ENCODE data around the gene GTF2H4. TPM values are rescaled to one million over a fixed set of nuclear protein-coding genes. Genes with fewer than 3 reads are reported as not detected.
"Not testable (repeated sequence)": the region's sequence is repeated elsewhere in the genome, so short reads cannot be mapped to it uniquely, and the experiment has no call there.

GTF2H4 gene
- total RNA-seq, 1 donor from 2014 or later: 1.4 TPM

DNA sequence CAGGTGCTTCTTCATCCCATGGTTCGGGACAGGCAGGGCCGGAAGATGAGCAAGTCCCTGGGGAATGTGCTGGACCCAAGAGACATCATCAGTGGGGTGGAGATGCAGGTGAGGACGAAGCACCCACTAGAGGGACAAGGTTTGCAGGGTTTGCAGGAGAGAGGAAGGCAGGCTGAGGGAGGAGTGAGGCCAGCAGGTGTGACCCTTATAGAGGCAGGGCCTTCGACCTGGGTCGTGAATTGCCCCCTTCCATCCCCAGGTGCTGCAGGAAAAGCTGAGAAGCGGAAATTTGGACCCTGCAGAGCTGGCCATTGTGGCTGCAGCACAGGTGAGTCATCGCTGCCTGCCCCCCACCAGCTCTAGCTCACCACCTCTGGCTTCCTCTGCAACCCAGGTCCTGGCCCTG, 14.4 kb downstream of the GTF2H4 start:
- DNase-seq (ENCODE audit: low spot score): no peak

DNA sequence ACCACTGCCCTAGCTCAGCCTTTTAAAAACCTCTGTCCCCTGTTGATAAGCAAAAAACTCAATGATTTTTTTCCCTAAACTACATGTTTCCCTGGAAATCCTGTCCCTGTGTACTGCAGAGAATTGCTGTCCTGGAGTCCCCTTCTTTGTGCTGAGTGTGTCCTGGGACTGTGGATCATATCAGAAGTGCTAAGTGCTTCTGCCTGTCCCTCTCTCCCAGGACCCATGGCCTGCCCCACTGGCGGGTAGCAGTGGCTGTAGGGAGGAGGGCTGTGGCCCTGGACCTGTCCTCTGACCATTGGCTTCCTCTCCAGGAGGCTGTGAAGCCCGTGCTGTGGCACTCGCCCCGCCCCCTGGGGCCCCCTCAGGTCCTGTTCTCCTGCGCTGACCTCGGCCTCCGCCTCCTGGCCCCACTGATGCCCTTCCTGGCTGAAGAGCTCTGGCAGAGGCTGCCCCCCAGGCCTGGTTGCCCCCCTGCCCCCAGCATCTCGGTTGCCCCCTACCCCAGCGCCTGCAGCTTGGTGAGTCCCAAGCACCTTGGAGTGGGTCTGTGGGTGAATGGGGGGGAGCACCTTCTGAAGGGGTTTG, 16.1 kb downstream of the GTF2H4 start:
- DNase-seq (ENCODE audit: low spot score): not testable (repeated sequence)

DNA sequence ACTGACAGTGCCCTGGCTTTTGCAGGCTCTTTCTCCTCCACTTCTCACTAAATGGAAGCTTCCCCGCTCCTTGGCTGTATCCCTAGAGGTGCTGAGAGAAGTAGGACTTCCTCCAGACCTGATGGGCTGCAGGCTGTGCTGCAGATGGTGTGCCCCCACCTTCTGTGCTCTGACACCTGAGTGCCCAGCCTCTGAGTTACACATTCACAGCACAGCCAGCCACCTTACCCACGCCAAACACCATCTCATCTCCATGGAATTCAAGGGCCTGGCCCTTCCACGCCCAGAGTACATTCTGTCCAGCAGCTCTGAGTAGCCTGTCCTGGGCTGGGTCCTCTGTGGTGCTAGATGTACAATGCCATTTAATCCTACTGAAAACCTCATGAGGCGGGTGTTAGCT, 18.6 kb downstream of the GTF2H4 start:
- DNase-seq (ENCODE audit: low spot score): no peak

DNA sequence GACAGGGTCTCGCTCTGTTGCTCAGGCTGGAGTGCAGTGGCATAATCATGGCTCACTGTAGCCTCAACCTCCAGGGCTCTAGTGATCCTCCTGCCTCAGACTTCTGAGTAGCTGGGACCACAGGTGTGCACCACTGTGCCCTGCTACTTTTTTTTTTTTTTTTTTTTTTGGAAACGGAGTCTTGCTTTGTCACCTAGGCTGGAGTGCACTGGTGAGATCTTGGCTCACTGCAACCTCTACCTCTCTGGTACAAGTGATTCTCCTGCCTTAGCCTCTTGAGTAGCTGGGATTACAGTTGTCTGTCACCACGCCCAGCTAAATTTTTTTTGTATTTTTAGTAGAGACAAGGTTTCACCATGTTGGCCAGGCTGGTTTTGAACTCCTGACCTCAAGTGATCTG, 19.1 kb downstream of the GTF2H4 start:
- DNase-seq (ENCODE audit: low spot score): not testable (repeated sequence)

- no peak for DNase-seq (ENCODE audit: low spot score)
Observed at GRCh38 chr6:30928677-30929076, 20.7 kb downstream of the GTF2H4 start.

DNA sequence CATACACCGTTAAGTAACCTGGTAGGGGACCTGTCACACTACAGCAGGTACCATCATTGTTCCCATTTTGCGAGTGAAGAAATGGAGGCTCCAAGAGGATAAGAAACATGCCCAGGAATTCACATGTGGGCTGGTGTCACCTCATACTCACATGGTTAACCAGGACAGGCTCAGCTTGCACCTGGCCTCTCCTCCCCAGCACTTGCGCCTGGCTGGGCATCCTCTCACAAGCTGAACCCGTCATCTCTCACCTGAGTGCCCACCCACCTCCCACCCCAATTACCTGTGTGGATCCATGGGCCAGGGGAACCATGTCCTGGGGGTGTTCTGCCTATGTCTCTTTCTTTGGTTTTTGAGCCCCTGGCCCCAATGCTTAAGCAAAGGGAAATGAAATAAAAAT, 22.5 kb downstream of the GTF2H4 start:
- no peak for DNase-seq (ENCODE audit: low spot score)

- DNase-seq (ENCODE audit: low spot score): no peak
Observed at GRCh38 chr6:30931272-30931671, 23.3 kb downstream of the GTF2H4 start.

DNA sequence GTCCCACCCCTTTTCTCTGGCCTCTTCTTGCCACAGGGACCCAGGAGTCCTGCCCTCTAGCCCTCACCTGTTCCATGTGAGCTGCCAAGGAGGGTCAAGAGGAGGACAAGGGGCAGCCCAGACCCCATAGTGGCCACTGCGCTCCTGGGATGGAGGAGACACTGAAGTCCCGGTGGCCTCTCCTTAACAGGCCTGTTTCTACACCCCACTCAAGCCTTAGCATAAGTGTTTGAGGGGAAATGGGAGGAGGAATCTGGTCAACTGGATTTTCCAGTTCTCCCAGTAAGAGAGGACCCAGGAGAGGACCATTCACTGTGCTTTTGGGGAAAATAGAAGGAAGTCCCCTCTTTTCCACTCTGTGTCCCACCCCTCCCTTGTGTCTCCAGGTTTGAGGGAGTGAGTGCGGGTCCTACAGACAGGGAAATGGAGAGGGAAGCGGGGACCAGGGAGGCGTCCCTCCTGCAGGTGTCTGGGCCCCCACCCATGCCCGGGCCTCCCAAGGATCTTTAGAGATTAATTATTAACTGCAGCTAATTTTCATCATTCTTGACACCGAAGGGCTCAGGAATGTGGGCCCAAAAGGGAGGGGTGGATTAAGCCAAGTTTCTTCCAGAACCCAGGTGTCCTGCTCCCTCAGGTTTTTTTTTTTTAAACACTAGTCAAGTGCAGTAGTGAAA, 24.1 kb downstream of the GTF2H4 start, which contains the start of gene SFTA2:
TSS of gene SFTA2 (minus strand) at position 202 of the 677 bp plus-strand sequence. CDS start at position 128, 74 bp downstream.
- DNase-seq (ENCODE audit: low spot score): no peak

DNA sequence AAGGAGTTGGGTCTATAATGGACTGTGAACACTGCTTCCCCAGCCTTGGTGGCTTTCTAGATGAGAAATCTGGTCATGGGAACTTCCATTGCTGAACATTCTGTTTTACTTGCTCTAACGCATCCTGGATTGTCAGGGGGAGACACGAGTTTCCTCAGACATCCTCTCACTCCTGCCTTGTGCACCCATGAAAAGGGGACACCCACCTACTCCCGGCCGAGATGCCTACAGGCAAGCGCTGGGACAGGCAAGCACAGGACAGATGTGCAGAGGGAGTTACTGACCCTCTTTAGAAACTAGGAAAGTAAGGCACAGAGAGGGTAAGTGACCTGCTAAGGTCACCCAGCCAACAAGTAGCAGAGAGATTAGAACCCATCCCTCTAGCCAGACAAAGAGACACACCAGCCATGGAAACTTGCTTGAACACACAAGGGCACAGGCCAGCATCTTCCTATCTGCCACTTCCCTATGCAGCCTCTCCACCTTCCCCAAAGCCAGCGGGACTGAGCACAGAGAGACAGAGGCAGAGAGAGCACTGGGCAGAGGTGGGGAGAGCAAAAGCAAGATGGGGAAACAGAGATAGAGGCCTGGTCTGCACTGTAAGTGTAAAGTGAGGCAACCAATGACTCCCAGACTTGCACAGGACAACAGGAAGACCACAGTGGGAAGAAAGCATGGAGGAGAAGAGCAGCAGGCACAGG, 24.8 kb downstream of the GTF2H4 start:
- no peak for DNase-seq (ENCODE audit: low spot score)

- DNase-seq (ENCODE audit: low spot score): no peak
Observed at GRCh38 chr6:30935018-30935417, 27.0 kb downstream of the GTF2H4 start.

DNA sequence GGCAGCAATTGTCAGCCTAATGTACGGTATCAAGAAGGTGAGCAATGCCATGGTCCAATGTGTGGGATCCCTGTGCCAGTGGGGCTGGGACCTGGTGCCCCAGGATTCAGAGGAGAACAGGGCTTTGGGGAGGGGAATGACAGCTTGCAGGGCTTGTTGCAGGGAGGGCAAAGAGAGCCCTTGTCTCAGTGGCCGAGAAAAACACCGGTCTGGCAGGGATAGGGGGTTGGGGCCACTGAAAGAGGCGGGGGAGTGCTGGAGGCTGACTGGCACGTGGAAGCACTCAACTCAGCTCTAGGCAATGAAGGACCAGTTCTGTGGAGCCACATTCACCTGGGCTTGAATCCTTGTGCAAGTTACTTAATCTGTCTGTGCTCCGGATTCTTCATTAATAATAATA, 29.3 kb downstream of the GTF2H4 start:
- no peak for DNase-seq (ENCODE audit: low spot score)

- DNase-seq (ENCODE audit: low spot score): no peak
Observed at GRCh38 chr6:30938730-30939129, 30.7 kb downstream of the GTF2H4 start.

GRCh38 chr6:30939473-30939872, 31.5 kb downstream of the GTF2H4 start:
- DNase-seq (ENCODE audit: low spot score): no peak

DNA sequence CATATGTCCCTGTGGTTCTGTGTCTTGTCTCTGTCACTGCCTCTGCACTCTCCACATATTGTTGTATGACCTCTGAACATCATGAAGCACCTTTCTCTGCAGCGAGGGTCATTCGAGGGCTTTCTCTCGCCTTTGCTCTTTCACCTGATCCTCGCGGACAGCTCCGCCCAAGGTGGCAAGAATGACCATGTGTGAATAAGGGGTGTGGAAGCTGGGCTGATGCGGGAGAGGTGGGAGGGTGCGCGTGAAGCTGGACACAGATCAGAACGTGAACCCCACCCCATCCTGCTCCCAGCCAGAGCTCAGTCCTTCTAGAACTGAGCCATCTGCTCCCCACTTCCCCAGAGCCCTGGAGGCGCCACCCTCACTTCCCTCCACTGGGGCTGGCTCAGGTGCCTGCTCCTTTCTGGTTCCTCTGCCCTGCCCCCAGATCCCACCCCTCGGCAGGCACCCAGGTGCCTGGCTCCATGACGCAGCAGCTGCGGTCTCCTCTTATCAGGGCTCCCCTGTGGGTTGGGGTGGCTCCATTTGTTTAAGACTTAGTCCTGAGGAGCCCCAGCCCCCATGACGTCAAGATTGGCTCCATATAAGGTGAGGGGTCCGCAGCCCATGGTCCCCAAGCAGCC, 32.5 kb downstream of the GTF2H4 start, which contains the start of gene MUCL3:
TSS of gene MUCL3 (plus strand) at position 613 of the 626 bp plus-strand sequence. CDS start 27 bp downstream, outside the sequence.
- no peak for DNase-seq (ENCODE audit: low spot score)

- peak; percentile 81 for DNase-seq (ENCODE audit: low spot score)
Observed at GRCh38 chr6:30942338-30943060, 34.5 kb downstream of the GTF2H4 start.

GRCh38 chr6:30944051-30944450, 36.0 kb downstream of the GTF2H4 start:
- DNase-seq (ENCODE audit: low spot score): no peak

- DNase-seq (ENCODE audit: low spot score): no peak
Observed at GRCh38 chr6:30945281-30945680, 37.3 kb downstream of the GTF2H4 start.

GRCh38 chr6:30947231-30947630, 39.2 kb downstream of the GTF2H4 start:
- DNase-seq (ENCODE audit: low spot score): no peak

GRCh38 chr6:30948811-30949210, 40.8 kb downstream of the GTF2H4 start:
- DNase-seq (ENCODE audit: low spot score): no peak

DNA sequence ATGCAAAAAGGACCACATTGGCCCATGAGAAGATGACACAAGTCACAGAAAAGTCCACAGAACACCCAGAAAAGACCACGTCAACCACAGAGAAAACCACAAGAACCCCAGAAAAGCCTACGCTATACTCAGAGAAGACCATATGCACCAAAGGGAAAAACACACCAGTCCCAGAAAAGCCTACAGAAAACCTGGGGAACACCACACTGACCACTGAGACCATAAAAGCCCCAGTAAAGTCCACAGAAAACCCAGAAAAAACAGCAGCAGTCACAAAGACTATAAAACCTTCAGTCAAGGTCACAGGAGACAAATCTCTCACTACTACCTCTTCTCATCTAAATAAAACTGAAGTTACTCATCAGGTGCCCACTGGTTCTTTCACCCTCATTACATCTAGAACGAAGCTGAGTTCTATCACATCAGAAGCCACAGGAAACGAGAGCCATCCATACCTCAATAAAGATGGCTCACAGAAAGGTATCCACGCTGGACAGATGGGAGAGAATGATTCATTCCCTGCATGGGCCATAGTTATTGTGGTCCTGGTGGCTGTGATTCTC, 44.0 kb downstream of the GTF2H4 start:
- no peak for DNase-seq (ENCODE audit: low spot score)

All from umbilical cord (tissue), 2 donors.